DMS53 treated with DMSO at 0.1 percent for 48 hours (cell line): ENCODE data around the gene LIX1L.

Experiments
- DNase-seq: peaks from one replicate; lab custom pipeline; 2025; ENCODE audit not compliant: unreplicated experiment; lab: John Stamatoyannopoulos, UW

The LIX1L gene

DNA sequence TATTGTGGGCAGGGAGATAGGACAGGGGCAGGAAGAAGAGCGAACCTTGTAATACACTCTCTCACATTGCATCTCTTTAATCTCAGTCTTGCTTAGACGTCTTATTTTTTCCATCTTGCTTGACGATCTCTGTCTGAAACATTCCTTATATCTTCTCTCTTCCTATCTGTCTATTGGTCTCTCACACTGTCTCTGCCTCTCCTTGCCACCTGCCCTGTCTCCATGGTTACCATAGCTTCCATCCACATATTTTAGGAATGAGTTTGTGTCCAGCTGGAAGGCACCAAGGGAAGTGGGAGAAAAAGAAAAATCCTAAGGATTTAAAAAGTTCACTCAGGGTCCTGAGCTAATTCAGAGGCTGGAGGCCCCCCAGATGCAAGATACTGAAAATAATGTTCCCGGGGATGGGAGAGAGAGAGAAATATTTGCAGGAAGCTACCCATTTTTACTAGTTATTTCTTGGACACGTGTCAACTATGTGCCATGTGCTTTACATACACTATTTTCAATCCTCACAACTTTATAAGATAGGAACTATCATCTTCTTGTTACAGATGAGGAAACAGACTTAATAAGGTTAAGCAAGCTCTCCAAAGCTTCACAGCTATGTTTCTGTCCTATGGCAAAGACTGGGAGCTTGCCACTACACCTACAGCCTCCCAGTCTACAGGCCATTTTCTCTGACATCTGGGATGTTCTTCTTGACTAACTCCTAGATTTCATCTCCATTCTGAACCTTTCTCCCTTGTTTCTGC, 5.6 kb upstream of the LIX1L start:
- peak; percentile 30 for DNase-seq

GRCh38 chr1:145962157-145963102, 4.6 kb upstream of the LIX1L start:
- DNase-seq: no peak

GRCh38 chr1:145961425-145962156, 3.8 kb upstream of the LIX1L start:
- DNase-seq: peak; percentile 43

DNA sequence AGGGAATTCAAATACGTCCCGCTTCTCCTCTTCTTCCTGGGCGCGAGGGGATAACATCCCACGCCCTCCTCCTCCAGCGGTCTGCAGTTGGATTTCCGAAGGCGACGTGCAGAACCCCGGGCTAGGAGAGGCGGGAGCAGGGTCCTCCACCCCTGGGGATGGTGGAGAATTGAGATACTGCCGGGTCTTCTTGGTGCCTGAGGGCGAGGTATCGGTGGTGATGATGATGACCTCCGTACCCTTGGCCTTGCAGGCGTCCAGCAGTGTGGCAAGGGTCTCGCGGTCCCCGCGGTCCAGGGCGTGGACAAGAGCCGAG, 3.2 kb upstream of the LIX1L start:
- no peak for DNase-seq

DNA sequence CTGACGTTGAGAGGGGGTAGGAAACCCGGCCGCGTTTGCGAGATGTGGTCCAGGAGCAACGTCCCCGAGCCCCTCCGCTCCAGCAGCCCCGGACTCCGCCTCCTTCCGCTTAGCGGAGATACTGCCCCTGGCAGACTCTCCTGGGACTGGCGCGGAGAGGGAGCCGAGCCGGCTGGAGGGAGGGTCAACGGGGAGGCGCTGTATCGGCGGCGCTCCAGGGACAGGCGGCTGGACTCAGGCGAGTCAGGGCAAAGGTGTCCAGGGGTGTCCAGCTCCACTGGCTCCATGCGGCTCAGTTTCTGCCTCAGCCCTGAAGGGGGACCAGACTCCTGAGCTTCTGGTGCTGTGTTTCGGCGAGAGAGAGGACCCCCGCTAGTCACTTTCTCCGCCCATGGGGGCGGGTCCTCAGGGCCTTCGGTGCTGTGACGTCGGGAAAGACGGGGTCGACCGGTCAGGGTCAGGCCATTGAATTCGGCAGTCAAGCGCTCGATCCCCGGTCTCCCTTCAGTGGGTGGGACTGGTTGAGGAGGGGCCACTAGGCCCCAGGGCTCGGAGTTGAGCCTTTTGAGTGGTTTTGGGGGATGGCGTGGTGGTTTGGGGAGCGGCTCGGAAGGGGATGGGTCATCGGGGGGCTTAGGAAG, 2.8 kb upstream of the LIX1L start:
- DNase-seq: peak; percentile 45

GRCh38 chr1:145959957-145960467, 2.2 kb upstream of the LIX1L start:
- no peak for DNase-seq

DNA sequence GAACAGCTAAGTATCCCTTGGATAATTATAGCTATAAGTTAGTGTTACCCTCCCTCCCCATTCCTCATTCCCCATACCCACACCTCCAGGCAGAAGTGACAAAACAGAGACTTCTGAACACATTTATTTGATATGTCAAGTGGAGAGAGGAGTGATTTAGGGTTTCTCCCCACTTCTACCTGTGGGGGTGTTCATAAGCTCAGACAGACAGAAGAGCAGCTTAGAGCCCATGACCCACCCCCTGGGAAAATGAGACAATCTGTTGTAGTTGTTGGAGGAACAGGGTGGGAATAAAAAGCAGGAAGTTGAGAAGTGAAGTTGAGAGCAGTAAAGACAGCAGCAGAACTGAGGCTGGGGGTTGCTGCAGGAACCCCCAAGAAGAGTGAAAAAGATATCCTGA, 1.5 kb upstream of the LIX1L start:
- no peak for DNase-seq

GRCh38 chr1:145958734-145959133, 917 bp upstream of the LIX1L start:
- no peak for DNase-seq

DNA sequence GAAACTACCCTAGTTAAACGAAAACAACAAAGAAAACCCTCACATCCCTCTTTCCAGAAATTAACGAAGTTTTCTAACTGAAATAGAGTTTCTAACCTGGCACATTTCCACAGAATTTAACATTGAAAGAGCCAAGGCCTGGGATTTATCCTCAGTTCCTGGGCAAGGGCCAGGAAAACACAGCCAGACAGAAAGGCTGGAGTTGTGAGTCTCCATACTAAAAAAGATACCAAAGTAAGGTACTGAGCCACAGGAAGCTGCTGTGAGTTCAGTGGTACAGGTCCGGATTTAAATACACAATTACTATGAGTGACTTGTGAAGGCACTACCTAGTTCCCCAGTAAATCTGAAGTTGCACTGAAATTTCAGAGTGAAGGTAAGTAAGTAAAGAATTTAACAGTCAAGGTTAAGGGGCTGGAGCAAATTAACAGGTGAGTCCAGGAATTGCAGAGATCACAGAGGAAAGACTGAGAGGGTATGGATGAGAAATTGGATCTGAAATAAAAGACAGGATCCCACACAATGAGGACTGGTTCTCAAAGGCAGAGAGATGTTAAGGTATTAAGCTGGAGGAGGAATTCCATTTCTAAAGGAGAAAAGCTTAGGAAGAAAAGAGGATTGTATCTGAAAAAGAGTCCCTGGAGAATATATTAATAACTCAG, 905 bp downstream of the LIX1L start:
- DNase-seq: no peak

DNA sequence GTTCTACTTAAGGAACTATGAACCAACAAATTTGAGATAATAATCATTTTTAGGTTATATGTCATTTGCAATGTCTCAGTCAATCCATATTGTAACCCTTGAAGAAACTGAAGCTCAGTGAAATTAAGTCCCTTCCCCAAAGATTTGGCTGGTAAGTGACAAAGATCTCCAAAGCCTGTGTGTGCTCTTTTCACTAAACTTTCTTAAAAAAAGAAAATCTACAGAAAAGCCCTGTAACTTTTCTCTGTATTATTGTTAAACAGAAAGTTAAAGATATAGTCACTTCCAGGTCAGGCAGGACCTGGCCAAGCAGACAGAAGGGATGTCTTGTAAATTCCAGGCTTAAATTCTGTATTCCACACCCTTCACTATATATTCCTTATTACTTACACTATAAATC, 1.5 kb downstream of the LIX1L start:
- DNase-seq: no peak

- DNase-seq: no peak
Observed at GRCh38 chr1:145955436-145955835, 2.4 kb downstream of the LIX1L start.

DNA sequence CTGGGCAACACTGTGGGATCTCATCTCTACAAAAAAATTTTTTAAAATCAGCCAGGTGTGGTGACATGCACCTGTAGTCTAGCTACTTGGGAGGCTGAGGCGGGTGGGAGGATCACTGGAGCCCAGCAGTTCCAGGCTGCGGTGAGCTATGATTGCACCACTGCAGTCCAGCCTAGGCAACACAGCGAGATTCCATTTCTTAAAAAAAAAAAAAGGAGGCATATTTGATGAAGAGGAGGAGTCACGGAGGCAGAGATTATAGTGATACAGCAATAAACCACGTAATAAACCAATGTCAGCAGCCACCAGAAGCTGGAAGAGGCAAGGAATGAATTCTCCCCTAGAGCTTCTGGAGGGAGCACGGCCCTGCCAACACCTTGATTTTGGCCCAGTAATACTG, 4.0 kb downstream of the LIX1L start:
- DNase-seq: no peak

GRCh38 chr1:145952903-145953302, 4.9 kb downstream of the LIX1L start:
- no peak for DNase-seq

DNA sequence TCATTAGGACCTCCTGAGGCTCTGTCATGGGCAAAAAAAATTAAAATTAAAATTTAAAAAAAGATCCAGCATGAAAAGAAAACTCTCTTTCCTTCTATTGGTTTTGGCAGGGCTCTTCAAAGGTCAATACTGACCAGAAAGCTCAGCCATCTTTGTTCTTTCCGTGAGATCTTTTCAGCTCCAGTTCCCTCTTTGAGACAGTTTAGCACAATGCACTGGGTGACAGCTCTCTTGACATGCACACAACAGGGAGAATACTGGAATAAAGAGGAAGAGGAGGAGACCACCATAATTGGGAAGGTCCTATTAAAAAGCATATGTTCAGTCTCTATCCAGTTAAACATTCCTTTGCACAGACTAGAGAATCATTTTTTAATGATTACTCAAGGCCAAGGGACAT, 6.3 kb downstream of the LIX1L start:
- DNase-seq: no peak

GRCh38 chr1:145949219-145949618, 8.6 kb downstream of the LIX1L start:
- DNase-seq: no peak

DNA sequence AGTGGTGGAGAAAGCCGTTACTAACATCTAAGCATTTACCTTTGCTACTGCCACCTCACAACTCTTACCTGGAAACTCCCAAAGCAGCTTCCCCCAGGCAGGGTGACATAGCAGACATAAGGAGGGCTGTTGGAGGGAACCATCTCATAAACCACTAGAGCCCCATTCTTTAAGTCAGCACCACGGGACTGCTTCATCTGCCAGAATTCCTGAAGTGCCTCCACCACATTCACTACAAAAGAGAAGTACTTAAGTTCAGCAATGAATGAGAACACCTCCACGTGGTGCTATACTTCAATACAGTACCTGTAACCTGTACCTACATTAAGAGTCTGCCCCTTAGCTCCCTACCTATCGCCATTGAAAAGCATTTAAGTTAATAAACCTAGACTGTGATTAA, 10.3 kb downstream of the LIX1L start:
- no peak for DNase-seq

GRCh38 chr1:145946477-145946986, 11.3 kb downstream of the LIX1L start:
- DNase-seq: no peak

DNA sequence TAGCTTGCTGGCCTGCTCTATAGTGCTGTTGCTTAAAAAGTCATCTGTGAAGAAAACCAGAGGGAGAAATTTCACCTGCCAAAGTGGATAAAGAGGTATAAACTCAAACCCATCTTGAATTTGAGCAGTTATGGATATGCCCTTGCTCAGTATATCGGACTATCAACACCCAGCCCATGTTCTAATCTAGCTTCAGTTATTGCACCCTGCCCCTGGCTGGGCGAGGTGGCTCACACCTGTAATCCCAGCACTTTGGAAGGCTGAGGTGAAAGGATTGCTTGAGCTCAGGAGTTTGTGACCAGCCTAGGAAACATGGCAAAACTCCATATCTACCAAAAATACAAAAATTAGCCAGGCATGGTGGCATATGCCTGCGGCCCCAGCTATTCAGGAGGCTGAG, 13.3 kb downstream of the LIX1L start:
- no peak for DNase-seq

- DNase-seq: no peak
Observed at GRCh38 chr1:145942871-145943270, 14.9 kb downstream of the LIX1L start.

- DNase-seq: no peak
Observed at GRCh38 chr1:145942405-145942804, 15.4 kb downstream of the LIX1L start.
